Inflammatory macrophage treated with lipopolysaccharide for 1 hour (primary cell): Measurements from ENCODE around the gene CENPO.
A peak's percentile ranks its signal among the peaks of the same experiment; 100 is the strongest.
"Not testable (repeated sequence)": the region's sequence is repeated elsewhere in the genome, so short reads cannot be mapped to it uniquely, and the experiment has no call there.

Experiments
- DNase-seq, 2 donors: peaks; one replicate each; pipeline ENCODE4 v3.0.0-alpha.2; 2020 to 2022

The CENPO gene

DNA sequence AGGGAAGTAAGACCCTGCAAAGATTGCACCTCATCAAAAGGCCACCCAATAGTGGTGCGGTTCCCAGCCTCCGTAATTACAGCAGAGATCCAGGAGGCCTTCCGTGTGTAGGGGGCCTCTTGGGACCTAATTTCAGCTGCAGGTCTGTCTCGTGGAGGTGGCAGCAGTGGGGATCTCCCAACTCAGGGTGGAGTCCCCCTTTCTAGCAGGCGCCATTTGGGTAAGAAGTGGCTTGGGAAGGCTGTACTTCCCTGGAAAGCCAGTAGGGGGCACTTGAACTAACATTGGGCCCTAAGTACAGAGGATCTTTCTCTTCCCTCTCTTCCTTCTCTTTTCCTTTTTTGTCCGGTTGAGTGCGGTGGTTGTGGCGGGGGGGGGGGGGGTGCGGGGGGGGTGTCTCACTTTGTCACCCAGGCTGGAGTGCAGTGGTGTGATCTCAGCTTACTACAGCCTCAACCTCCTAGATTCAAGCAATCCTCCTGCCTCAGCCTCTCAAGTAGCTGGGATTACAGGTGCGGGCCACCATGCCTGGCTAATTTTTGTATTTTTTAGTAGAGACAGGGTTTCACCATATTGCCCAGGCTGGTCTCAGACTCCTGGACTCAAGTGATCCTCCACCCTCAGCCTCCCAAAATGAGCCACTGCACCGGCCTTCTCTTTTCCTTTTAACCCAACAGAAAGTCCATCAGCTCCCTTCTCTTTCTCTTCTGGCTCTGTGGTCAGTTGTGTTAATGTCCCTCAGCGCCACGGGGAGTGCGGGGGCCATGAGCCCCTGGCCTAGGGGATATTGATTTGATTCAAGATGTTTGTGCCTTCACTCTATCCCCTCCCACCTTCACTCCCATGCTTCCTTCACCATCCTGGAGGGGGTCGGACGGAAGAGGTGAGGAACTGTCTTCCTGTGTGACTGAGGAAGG, 32.0 kb downstream of the CENPO start:
- peak; percentile 3 to 59 for DNase-seq

DNA sequence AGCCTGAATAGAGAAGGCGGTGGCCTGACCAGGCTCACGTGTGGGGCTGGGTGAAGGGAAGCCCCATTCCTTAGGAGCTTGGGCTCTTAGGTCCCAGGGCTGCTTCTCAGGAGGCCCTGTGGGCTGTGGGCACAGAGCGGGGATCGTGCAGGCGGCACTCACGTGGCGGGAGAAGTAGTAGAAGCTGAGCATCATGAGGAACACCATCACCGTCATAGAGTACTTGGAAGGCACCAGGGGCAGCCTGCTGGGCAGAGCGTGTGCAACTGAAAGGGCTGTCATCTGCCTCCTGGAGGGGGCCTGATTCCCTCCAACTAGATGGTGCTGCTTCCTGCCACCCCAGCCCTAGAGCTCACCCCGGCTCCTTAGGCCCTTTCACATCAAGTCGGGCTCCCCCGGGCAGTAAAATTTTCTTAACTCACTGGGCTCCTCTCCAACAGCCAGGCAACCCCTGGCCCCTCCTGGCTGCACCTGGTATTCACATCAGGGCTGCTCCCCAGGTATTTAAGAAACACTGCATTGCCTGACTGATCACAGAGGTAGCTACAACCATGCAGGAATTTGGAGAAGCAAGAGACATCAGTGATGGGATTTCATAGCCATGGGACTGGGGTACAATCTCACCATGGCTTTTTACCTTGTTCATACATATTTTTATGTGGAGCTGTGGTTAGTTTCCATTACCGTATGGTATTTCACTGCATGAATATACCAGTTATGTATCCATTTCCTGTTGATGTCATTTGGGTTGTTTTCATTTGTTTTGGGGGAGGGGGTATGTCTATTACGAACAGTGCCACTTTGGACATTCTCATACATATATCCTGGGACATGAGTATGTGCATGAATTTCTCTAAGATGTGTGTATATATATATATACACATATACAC, 32.9 kb downstream of the CENPO start:
- DNase-seq, result no peak

DNA sequence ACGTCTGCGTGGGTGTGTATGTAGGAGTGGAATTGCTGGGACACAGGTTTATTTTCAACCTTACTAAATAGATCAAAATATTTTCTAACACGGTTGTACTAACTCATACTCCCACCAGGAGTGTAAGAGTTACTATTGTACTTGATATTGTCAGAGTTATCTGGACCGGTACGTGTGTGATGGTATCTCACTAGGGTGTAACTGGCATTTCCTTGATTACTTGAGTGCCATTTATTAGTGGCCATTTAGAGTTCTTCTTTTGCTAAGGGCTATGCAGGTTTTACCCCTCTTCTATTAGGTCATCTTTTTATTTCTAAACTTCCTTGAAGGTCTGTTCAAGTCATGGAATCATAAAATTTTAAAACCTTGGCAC, 33.5 kb downstream of the CENPO start:
- no peak for DNase-seq

- DNase-seq, result peak; percentile 45 to 81
Observed at GRCh38 chr2:24827321-24828237, 34.4 kb downstream of the CENPO start.

GRCh38 chr2:24828238-24828996, 35.2 kb downstream of the CENPO start:
- DNase-seq, result no peak

- DNase-seq, result no peak
Observed at GRCh38 chr2:24830351-24830750, 37.1 kb downstream of the CENPO start.

DNA sequence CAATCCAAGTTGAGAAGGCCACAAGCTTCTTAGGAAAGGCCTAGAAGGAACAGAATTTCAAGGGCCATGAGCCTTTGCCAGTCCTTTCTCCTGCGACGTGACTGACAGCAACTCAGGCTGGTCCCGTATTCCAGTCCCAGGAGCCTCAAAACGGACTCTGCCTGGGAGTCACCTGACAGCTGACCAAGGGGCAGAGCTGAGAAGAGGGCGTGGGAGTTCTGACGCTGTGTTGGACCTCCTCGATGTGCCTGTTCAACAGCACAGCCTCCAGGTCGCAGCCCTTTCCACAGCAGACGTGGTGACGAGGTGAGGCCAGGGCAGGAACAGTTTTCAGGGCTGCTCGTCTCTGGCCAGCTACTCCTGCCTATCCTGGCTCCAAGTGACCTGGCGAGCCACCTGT, 37.6 kb downstream of the CENPO start:
- no peak for DNase-seq

DNA sequence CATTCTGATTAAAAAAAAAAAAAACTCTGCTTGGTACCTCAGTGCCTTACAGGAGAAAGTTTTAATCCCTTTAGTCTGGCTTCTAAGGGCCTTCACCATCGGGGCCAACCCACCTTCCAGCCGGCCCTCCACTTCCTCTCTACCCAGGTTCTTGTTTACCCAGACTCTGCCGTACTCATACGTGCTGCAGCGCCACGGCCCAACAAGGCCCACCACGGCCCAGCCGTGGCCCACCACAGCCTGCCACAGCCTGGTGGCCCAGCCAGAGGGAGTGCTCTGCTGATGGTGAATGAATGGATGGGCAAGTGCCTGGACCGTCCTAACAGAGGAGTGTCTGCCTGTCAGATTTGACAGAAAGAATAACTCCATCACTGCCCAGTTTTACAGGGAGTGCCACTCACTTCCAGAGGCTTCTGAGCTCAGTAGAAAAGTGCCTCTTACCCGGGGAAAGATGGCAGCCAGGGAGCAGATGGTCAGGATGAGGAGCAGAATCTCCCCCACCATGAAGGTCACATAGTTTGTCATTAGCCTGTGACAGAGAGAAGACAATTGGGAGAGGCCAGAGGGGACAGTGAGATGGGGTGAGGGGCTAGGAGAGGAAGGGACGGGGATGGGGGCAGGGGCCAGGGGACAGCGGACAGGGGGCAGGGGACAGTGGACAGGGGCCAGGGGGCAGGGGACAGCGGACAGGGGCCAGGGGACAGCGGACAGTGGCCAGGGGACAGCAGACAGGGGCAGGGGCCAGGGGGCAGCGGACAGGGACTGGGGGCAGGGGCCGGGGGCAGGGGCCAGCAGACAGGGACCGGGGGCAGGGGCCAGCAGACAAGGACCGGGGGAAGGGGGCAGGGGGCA, 38.2 kb downstream of the CENPO start:
- no peak for DNase-seq

GRCh38 chr2:24832073-24832461, 38.8 kb downstream of the CENPO start:
- no peak for DNase-seq

GRCh38 chr2:24832521-24832920, 39.3 kb downstream of the CENPO start:
- no peak for DNase-seq

DNA sequence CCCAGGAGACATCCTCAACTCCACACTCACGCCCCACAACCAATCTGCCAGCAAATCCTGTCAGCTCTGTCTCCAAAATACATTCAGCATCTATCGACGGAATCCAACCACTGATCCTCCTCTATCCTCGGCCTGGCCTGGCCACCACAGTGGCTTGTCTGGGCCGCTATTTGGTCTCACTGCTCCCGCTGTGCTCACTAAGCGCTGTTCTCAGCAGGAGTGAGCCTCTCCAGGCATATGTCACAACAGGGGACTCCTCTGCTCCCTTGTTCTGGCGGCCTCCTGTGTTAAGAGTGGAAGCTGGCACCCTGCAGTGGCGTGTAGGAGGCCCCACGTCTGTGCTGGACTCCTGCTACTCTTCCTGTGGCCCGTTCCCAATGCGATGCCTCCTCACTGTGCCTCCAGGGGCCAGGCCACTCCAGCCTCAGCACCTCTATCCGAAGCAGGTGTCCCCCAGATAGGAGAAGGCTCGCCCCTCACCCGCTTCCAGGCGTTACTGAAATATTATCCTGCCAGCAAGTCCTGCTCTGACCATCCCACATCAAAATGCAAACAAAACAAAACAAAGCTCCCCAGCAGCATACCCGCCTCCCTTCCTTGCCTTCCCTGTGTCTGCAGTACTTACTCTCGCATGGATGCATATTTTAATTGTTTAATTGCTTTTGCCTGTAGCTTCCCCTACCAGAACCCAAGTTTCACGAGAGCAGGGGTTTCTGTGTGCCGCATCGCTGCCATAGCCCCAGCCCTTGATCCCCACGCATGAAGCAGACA, 39.9 kb downstream of the CENPO start:
- DNase-seq, result no peak

DNA sequence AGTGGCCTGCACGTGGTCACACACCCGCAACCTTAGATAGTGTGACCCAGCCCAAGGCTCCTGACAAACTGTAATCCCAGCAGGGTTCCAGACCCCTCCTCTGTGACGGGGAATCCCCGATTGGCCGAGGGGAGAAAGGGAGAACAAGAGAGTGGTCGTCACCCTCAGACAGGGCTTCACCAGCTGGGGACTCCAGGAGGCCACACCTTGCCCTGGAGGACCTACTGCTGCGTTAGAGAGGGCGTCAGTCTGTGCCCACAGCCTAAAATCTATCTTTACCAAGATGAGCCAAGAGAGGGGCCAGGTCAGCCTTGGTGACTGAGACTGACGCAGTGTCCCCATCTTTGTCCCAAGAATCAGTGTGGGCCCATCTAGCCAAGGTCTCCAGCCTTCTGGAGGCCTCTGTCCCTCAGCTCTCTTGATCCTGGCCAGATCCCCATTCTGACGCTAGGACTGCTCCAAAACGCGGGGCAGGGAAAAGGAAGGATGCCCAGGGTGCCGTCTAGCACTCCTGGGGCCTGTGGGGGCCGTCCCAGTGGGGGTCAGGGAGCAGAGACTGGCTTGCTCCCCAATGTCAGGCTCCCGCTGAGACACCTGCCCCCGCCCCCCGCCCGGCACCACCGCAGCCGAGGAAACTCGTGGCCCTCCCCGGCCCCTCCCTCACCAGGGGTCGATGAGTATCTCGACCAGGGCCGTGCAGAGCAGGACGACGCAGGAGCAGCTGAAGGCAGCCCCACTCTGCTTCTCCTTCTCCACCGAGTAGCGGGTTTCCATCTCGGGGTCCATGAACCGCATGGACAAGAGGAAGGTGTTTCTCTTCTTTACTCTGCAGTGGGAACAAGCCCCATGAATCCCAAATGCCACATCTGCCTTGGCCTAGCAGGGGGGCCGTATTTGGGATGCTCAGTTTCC, 40.9 kb downstream of the CENPO start:
- no peak for DNase-seq

- DNase-seq, result no peak
Observed at GRCh38 chr2:24834733-24835395, 41.6 kb downstream of the CENPO start.

DNA sequence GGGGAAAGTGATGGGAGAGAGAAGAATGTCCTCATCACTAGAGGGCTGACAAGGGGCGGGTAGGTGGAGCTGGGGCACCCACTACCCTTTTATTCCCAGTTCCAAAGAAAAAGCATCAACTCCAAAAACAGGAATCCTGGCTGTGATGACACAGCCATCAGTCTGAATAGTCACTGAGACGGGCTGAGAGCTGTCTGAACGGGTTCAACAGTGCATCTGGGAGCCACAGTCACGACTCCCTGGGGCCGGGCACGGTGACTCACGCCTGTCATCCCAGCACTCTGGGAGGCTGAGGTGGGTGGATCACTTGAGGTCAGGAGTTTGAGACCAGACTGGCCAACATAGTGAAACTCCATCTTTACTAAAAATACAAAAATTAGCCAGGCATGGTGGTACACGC, 42.2 kb downstream of the CENPO start:
- not testable (repeated sequence) for DNase-seq

DNA sequence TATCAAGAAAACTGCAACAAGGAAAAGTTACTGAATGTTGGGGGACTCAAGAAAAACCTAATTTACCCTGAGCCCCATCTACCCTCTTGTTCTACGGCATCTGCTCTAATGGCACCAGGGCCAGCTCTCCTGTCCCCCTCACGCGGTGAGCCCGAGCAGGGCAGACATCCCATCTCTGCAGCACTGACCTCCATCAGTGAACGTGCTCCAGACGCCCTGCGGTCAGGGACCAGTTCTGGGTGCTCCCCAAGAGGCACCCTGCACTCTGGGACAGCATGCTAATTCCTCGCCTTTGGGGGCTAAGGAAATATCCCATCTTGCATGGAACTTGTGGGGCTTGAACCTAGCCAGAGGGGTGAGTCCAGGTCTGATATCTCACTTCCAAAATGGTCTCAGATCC, 43.0 kb downstream of the CENPO start:
- no peak for DNase-seq

- DNase-seq, result no peak
Observed at GRCh38 chr2:24836706-24837105, 43.5 kb downstream of the CENPO start.

DNA sequence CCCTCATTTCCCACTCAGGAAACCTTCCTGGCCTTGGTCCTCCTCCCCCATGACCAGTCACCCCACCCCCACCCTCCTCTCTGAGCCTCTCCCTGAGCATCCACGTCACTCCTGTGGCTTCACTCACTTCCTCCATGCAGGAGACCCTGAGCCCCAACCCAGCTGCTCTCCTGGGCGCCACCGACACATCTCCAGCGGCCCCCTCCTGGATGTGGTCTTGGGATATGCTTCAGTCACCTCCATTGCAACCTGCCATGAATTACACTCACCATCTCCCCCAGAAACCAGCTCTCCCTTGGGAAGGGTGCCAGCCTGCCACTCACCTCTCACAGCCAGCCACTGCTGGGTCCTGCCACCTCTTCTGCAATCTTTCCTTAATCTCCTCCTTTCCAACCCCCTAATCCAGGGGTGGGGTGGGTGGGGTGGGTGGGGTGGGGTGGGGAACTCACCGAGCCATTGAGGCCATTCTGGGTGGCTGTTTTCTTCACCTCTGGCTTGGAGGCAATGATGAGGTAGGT, 44.8 kb downstream of the CENPO start:
- DNase-seq, result no peak

DNA sequence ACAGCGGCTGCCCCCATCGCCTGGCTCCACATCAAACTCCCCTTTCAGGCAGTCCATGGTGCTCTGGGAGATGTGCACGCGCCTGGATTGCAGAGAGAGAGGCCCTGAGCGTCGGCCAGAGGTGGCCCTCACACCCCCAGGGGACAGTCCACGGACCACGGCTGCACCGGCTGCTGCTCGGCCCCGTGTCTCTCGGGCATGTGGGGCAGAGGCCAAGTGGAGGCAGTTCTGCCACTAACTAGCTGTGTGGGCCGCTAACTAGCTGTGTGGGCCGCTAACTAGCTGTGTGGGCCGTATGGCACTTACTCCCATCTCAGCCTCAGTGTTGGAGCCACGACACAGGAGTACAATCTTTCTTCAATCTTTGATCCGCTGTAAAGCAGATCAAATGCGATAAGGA, 45.3 kb downstream of the CENPO start:
- no peak for DNase-seq
